ENCODE measurements around the gene TAS1R3.

The TAS1R3 gene

GRCh38 chr1:1351511-1352427 is 20.7 kb downstream of the TAS1R3 start:
- no peak for DNase-seq (ENCODE audit: low read depth in 1 of 2, low spot score in 1 of 2)

- DNase-seq (ENCODE audit: low read depth in 1 of 2, low spot score in 1 of 2), result no peak
These were observed 21.8 kb downstream of the TAS1R3 start for GRCh38 chr1:1352786-1353388.

- DNase-seq (ENCODE audit: low read depth in 1 of 2, low spot score in 1 of 2), result no peak
These were observed 22.5 kb downstream of the TAS1R3 start for GRCh38 chr1:1353389-1354151.

- DNase-seq (ENCODE audit: low read depth in 1 of 2, low spot score in 1 of 2), result no peak
These were observed 23.5 kb downstream of the TAS1R3 start for GRCh38 chr1:1354271-1355247.

- DNase-seq (ENCODE audit: low read depth in 1 of 2, low spot score in 1 of 2), result no peak
These were observed 24.3 kb downstream of the TAS1R3 start for GRCh38 chr1:1355416-1355815.

GRCh38 chr1:1356166-1356795 is 25.2 kb downstream of the TAS1R3 start:
- DNase-seq (ENCODE audit: low read depth in 1 of 2, low spot score in 1 of 2), result no peak

- no peak for DNase-seq (ENCODE audit: low read depth in 1 of 2, low spot score in 1 of 2)
These were observed 25.8 kb downstream of the TAS1R3 start for GRCh38 chr1:1356796-1357401.

GRCh38 chr1:1357871-1358432 is 26.9 kb downstream of the TAS1R3 start:
- DNase-seq (ENCODE audit: low read depth in 1 of 2, low spot score in 1 of 2), result no peak

- no peak for DNase-seq (ENCODE audit: low read depth in 1 of 2, low spot score in 1 of 2)
These were observed 27.6 kb downstream of the TAS1R3 start, which contains the start of gene MXRA8 for GRCh38 chr1:1358433-1359271. Gene MXRA8 (minus strand): TSS chr1:1358555. CDS start chr1:1358504, 51 bp downstream.

- DNase-seq (ENCODE audit: low read depth in 1 of 2, low spot score in 1 of 2), result no peak
These were observed 28.2 kb downstream of the TAS1R3 start for GRCh38 chr1:1359308-1359663.

- no peak for DNase-seq (ENCODE audit: low read depth in 1 of 2, low spot score in 1 of 2)
These were observed 28.8 kb downstream of the TAS1R3 start for GRCh38 chr1:1359664-1360468.

- no peak for DNase-seq (ENCODE audit: low read depth in 1 of 2, low spot score in 1 of 2)
These were observed 29.6 kb downstream of the TAS1R3 start for GRCh38 chr1:1360506-1361169.

- DNase-seq (ENCODE audit: low read depth in 1 of 2, low spot score in 1 of 2), result no peak
These were observed 30.3 kb downstream of the TAS1R3 start for GRCh38 chr1:1361233-1361981.

GRCh38 chr1:1361982-1362423 is 30.9 kb downstream of the TAS1R3 start:
- no peak for DNase-seq (ENCODE audit: low read depth in 1 of 2, low spot score in 1 of 2)

GRCh38 chr1:1364266-1364665 is 33.2 kb downstream of the TAS1R3 start:
- no peak for DNase-seq (ENCODE audit: low read depth in 1 of 2, low spot score in 1 of 2)
